ENCODE measurements around the gene PCBD2.

DNA sequence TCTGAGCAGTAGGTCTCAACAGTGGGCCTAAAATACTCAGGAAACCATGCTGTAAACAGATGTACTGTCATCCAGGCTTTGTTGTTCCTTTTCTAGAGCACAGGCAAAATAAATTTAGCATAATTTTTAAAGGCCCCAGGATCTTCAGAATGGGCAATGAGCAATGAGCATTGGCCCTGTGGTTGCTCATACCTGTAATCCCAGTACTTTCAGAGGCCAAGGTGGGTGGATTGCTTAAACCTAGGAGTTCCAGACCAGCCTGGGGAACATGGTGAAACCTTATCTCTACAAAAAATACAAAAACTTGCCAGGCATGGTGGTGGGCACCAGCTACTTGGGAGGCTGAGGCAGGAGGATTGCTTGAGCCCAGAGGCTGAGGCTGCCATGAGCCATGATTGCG lies 13.5 kb upstream of the PCBD2 start:
- TF ChIP-seq, protein P1, sequence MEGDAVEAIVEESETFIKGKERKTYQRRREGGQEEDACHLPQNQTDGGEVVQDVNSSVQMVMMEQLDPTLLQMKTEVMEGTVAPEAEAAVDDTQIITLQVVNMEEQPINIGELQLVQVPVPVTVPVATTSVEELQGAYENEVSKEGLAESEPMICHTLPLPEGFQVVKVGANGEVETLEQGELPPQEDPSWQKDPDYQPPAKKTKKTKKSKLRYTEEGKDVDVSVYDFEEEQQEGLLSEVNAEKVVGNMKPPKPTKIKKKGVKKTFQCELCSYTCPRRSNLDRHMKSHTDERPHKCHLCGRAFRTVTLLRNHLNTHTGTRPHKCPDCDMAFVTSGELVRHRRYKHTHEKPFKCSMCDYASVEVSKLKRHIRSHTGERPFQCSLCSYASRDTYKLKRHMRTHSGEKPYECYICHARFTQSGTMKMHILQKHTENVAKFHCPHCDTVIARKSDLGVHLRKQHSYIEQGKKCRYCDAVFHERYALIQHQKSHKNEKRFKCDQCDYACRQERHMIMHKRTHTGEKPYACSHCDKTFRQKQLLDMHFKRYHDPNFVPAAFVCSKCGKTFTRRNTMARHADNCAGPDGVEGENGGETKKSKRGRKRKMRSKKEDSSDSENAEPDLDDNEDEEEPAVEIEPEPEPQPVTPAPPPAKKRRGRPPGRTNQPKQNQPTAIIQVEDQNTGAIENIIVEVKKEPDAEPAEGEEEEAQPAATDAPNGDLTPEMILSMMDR (IDR thresholded peaks at IDR 0.05): no peak
- no peak for TF ChIP-seq POLR2A (IDR thresholded peaks at IDR 0.05)

Data from esophagus squamous epithelium (tissue), 4 donors.